Neuronal stem cell (in vitro differentiated cells): ENCODE results near the gene MPZL1.
A peak's percentile ranks its signal among the peaks of the same experiment; 100 is the strongest.

ENCODE experiments used
- DNase-seq: peaks from one replicate; pipeline ENCODE4 v3.0.0-alpha.2; 2013; ENCODE audit warnings: low spot score
- H2AFZ ChIP-seq: one replicate; pipeline ENCODE4 v1.6.1; 2013; ENCODE audit warnings: mild to moderate bottlenecking, low read length, inconsistent platforms
- H2AK5ac ChIP-seq: 2 replicates; pipeline ENCODE4 v1.6.1; 2013; ENCODE audit warnings: low read depth, mild to moderate bottlenecking, inconsistent platforms, low read length, moderate library complexity, mixed read lengths
- H2BK120ac ChIP-seq: 2 replicates; pipeline ENCODE4 v1.6.1; 2013; ENCODE audit warnings: low read depth, mild to moderate bottlenecking, inconsistent platforms, low read length, moderate library complexity, mixed read lengths
- H2BK12ac ChIP-seq: one replicate; pipeline ENCODE4 v1.6.1; 2013; ENCODE audit warnings: low read length, inconsistent platforms
- H2BK15ac ChIP-seq: 2 replicates; pipeline ENCODE4 v1.6.1; 2013; ENCODE audit warnings: mild to moderate bottlenecking, low read length, inconsistent platforms, mixed read lengths
- H2BK5ac ChIP-seq: one replicate; pipeline ENCODE4 v1.6.1; 2013; ENCODE audit warnings: inconsistent platforms, mild to moderate bottlenecking, low read length, moderate library complexity
- H3K14ac ChIP-seq: one replicate; pipeline ENCODE4 v1.6.1; 2013; ENCODE audit warnings: low read length, inconsistent platforms
- H3K18ac ChIP-seq: 2 replicates; pipeline ENCODE4 v1.6.1; 2013; ENCODE audit warnings: low read length, inconsistent platforms
- H3K23ac ChIP-seq: 2 replicates; pipeline ENCODE4 v1.6.1; 2013; ENCODE audit warnings: low read depth, mild to moderate bottlenecking, mixed read lengths, low read length, inconsistent platforms; ENCODE audit not compliant: poor library complexity
- H3K27ac ChIP-seq: replicated peaks from 3 replicates; pipeline ENCODE4 v1.5.1; 2013; ENCODE audit warnings: low read length, inconsistent platforms
- H3K27me3 ChIP-seq, 3 experiments: 2 replicates each; pipeline ENCODE4 v1.6.1; 2013; ENCODE audit warnings: low read length in 3 of 3, mild to moderate bottlenecking in 2 of 3, inconsistent platforms in 1 of 3, low read depth in 1 of 3, mixed read lengths in 1 of 3, moderate library complexity in 1 of 3; ENCODE audit not compliant: control insufficient read depth in 3 of 3, insufficient read depth in 3 of 3
- H3K36me3 ChIP-seq, 2 donors: replicated peaks in 1 of 2; 2 replicates each; pipeline ENCODE4 v1.6.1; 2013; ENCODE audit warnings: low read length in 2 of 2; ENCODE audit not compliant: control insufficient read depth in 2 of 2, insufficient read depth in 2 of 2
- H3K4ac ChIP-seq: 2 replicates; pipeline ENCODE4 v1.6.1; 2013; ENCODE audit warnings: inconsistent platforms, mild to moderate bottlenecking, low read length, moderate library complexity
- H3K4me1 ChIP-seq, 2 donors: 1 replicate in 1 of 2; 2 replicates in 1 of 2; pipeline ENCODE4 v1.6.1; 2013; ENCODE audit warnings: low read length in 2 of 2, low read depth in 1 of 2; ENCODE audit not compliant: control insufficient read depth in 2 of 2, insufficient read depth in 1 of 2
- H3K4me2 ChIP-seq: one replicate; pipeline ENCODE4 v1.6.1; 2013; ENCODE audit warnings: mild to moderate bottlenecking, low read length, inconsistent platforms; ENCODE audit not compliant: insufficient read depth, poor library complexity, severe bottlenecking
- H3K4me3 ChIP-seq, 2 donors: 2 replicates each; pipeline ENCODE4 v1.5.1; 2013; ENCODE audit warnings: low read length in 2 of 2, mild to moderate bottlenecking in 2 of 2, inconsistent platforms in 1 of 2, moderate library complexity in 1 of 2
- H3K79me1 ChIP-seq: one replicate; pipeline ENCODE4 v1.6.1; 2013; ENCODE audit warnings: low read depth, mild to moderate bottlenecking, inconsistent platforms, low read length, moderate library complexity
- H3K9ac ChIP-seq: one replicate; pipeline ENCODE4 v1.6.1; 2013; ENCODE audit warnings: mild to moderate bottlenecking, low read depth, low read length, inconsistent platforms; ENCODE audit not compliant: poor library complexity
- H3K9me3 ChIP-seq, 2 donors: replicated peaks in 1 of 2; 2 replicates each; pipeline versions ENCODE3 to v1.6.1; 2013; ENCODE audit warnings: low read length in 2 of 2, mild to moderate bottlenecking in 2 of 2, inconsistent platforms in 1 of 2, low read depth in 1 of 2, mixed read lengths in 1 of 2, moderate library complexity in 1 of 2; ENCODE audit not compliant: control insufficient read depth in 2 of 2, insufficient read depth in 1 of 2
- H4K8ac ChIP-seq: one replicate; pipeline ENCODE4 v1.6.1; 2013; ENCODE audit warnings: low read depth, mild to moderate bottlenecking, inconsistent platforms, low read length, moderate library complexity
- H4K91ac ChIP-seq: one replicate; pipeline ENCODE4 v1.6.1; 2013; ENCODE audit warnings: low read length, low read depth, mild to moderate bottlenecking, inconsistent platforms; ENCODE audit not compliant: poor library complexity
- WGBS, 2 donors: extraction: QIAGEN DNeasy Blood & Tissue Kit; methylation state at CpG; one replicate each; pipeline ENCODE4 v1.1.7; 2013; ENCODE audit warnings: missing lambda C conversion rate in 2 of 2, mixed read lengths in 1 of 2; ENCODE audit not compliant: insufficient read length in 2 of 2, insufficient replicate concordance in 1 of 2; ENCODE audit errors: extremely low coverage in 2 of 2; 5-methylcytosine and 5-hydroxymethylcytosine counted together

MPZL1 gene

GRCh38 chr1:167683226-167683625, 38.6 kb upstream of the MPZL1 start:
- peak overlapping the region; percentile 71 for H2AFZ ChIP-seq
- peaks cover 0 to 59% (median 0%) of the 10 kb centered on the region in 3 experiments for H3K27me3 ChIP-seq
- no peak overlapping the region for H3K23ac ChIP-seq
- no peaks in the 10 kb centered on the region for H3K9me3 ChIP-seq
- no peak overlapping the region for H2BK120ac ChIP-seq
- no peak overlapping the region for H3K4me2 ChIP-seq
- no CpG with 5 or more reads among the region's 6 CpGs for whole genome bisulfite sequencing, 2 donors
- no peak overlapping the region for H2BK15ac ChIP-seq
- H2AK5ac ChIP-seq: no peak overlapping the region
- no peaks in the 10 kb centered on the region for H3K79me1 ChIP-seq
- no peak overlapping the region for H3K27ac ChIP-seq
- peaks cover 6 to 18% of the 10 kb centered on the region in 2 donors for H3K4me1 ChIP-seq
- no peak overlapping the region for H4K91ac ChIP-seq
- H2BK12ac ChIP-seq: no peak overlapping the region
- no peak overlapping the region for H3K9ac ChIP-seq
- H4K8ac ChIP-seq: no peak overlapping the region
- no peak overlapping the region for H2BK5ac ChIP-seq
- H3K4me3 ChIP-seq: no peak overlapping the region
- H3K18ac ChIP-seq: peak overlapping the region; percentile 30
- no peak overlapping the region for H3K14ac ChIP-seq
- no peak overlapping the region for H3K4ac ChIP-seq
- H3K36me3 ChIP-seq: no peaks in the 10 kb centered on the region
- no peak for DNase-seq

- peaks cover 0 to 56% (median 0%) of the 10 kb centered on the region in 3 experiments for H3K27me3 ChIP-seq
- peaks cover 6 to 15% of the 10 kb centered on the region in 2 donors for H3K4me1 ChIP-seq
- H2AFZ ChIP-seq: peak overlapping the region; percentile 71
- H3K27ac ChIP-seq: peak overlapping the region; percentile 29
- H2BK120ac ChIP-seq: no peak overlapping the region
- no peak overlapping the region for H2AK5ac ChIP-seq
- H2BK5ac ChIP-seq: no peak overlapping the region
- H3K4me2 ChIP-seq: no peak overlapping the region
- H3K23ac ChIP-seq: no peak overlapping the region
- H2BK12ac ChIP-seq: peak overlapping the region; percentile 65
- peak overlapping the region; percentile 54 for H2BK15ac ChIP-seq
- no peak overlapping the region for H4K91ac ChIP-seq
- no peak overlapping the region for H3K14ac ChIP-seq
- no peak overlapping the region for H3K4ac ChIP-seq
- H3K18ac ChIP-seq: peak overlapping the region; percentile 77
- WGBS, 2 donors: no CpG with 5 or more reads among the region's 15 CpGs
- H3K9me3 ChIP-seq: no peaks in the 10 kb centered on the region
- peak; percentile 42 for DNase-seq
- H4K8ac ChIP-seq: no peak overlapping the region
- no peak overlapping the region for H3K4me3 ChIP-seq
- no peaks in the 10 kb centered on the region for H3K36me3 ChIP-seq
- no peaks in the 10 kb centered on the region for H3K79me1 ChIP-seq
- H3K9ac ChIP-seq: no peak overlapping the region
These were observed 37.9 kb upstream of the MPZL1 start for GRCh38 chr1:167683641-167684502.

- no CpG with 5 or more reads among the region's 5 CpGs for WGBS, 2 donors
- Histone ChIP-seq H3K36me3 (no peaks in the 10 kb centered on the region), H3K23ac (no peak overlapping the region), H4K91ac (no peak overlapping the region), H2AK5ac (no peak overlapping the region), H3K4me3 (no peak overlapping the region), H3K4me1 (peaks cover 6 to 15% of the 10 kb centered on the region in 2 donors), H3K4ac (no peak overlapping the region), H2BK15ac (no peak overlapping the region), H3K27me3 (peaks cover 0 to 42% (median 0%) of the 10 kb centered on the region in 3 experiments), H3K4me2 (no peak overlapping the region), H3K27ac (no peak overlapping the region), H2BK5ac (no peak overlapping the region), H2AFZ (no peak overlapping the region), H3K14ac (no peak overlapping the region), H2BK12ac (no peak overlapping the region), H4K8ac (no peak overlapping the region), H3K18ac (no peak overlapping the region), H3K9me3 (no peaks in the 10 kb centered on the region), H3K9ac (no peak overlapping the region), H3K79me1 (no peaks in the 10 kb centered on the region), H2BK120ac (no peak overlapping the region)
- no peak for DNase-seq
These were observed 35.9 kb upstream of the MPZL1 start for GRCh38 chr1:167685844-167686243.

DNA sequence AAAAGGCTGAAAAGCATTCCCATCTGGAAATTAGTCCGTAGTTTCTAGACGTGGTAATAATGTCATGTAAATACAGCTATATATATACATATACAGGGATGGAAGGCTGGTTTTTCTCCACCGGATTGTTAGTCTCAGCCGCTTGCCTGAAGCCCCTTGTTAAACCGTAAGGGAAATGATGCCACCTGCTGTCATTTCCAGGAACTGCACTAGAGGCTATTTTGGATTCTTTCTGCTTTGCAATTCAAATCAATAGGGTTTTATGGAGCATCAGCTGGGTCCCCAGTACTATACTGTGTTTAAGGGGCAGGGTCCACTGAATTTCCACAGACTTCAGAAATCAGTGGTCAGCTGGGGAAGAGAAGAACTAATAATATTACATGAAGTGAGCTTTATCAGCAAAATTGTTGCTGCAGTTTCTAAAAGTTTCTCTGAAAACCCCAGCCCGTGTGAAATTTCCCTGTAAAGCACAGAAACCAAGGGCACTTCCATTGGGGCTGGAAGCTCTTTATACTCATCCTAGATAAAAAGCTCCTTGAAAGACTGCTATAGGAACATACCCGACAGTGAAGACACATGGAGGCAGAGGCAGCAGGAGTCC, 33.8 kb upstream of the MPZL1 start:
- Histone ChIP-seq H3K4me3 (no peak overlapping the region), H2AK5ac (no peak overlapping the region), H3K9me3 (no peaks in the 10 kb centered on the region), H2AFZ (peak overlapping the region; percentile 36), H3K4me1 (peaks cover 6 to 12% of the 10 kb centered on the region in 2 donors), H3K23ac (no peak overlapping the region), H2BK12ac (no peak overlapping the region), H3K27me3 (peaks cover 0 to 37% (median 0%) of the 10 kb centered on the region in 3 experiments), H2BK15ac (no peak overlapping the region), H3K36me3 (no peaks in the 10 kb centered on the region), H4K91ac (no peak overlapping the region), H3K18ac (no peak overlapping the region), H4K8ac (no peak overlapping the region), H3K79me1 (no peaks in the 10 kb centered on the region), H2BK120ac (no peak overlapping the region), H2BK5ac (no peak overlapping the region), H3K4me2 (no peak overlapping the region), H3K9ac (no peak overlapping the region), H3K14ac (no peak overlapping the region), H3K4ac (no peak overlapping the region), H3K27ac (no peak overlapping the region)
- WGBS, 2 donors: no CpG with 5 or more reads among the region's 7 CpGs
- DNase-seq: peak; percentile 89
